GM18526 (cell line): Measurements from ENCODE around the gene SLC25A40.
A peak's percentile ranks its signal among the peaks of the same experiment; 100 is the strongest.

Experiments used
- POLR2A ChIP-seq: IDR thresholded peaks from 3 replicates; pipeline ENCODE4 v1.6.1; 2011; ENCODE audit not compliant: insufficient read length; ENCODE audit errors: extremely low read depth

SLC25A40 gene

GRCh38 chr7:87876040-87876868 lies at the start of gene SLC25A40, which contains the start of gene DBF4:
TSS of gene SLC25A40 (minus strand) at chr7:87876360. CDS start at chr7:87858727, 17,633 bp downstream.
TSS of gene DBF4 (plus strand) at chr7:87876493. CDS start at chr7:87876733, 240 bp downstream.
- peak; percentile 82 for TF ChIP-seq POLR2A

- no peak for TF ChIP-seq POLR2A
Observed at GRCh38 chr7:87920578-87920977, 44.4 kb upstream of the SLC25A40 start.

GRCh38 chr7:87919875-87920274 lies 43.7 kb upstream of the SLC25A40 start:
- TF ChIP-seq POLR2A = no peak

GRCh38 chr7:87918740-87919139 lies 42.6 kb upstream of the SLC25A40 start:
- no peak for TF ChIP-seq POLR2A

- TF ChIP-seq POLR2A = no peak
Observed at GRCh38 chr7:87912121-87912520, 36.0 kb upstream of the SLC25A40 start.

GRCh38 chr7:87899255-87899654 lies 23.1 kb upstream of the SLC25A40 start:
- TF ChIP-seq POLR2A = no peak

- TF ChIP-seq POLR2A = no peak
Observed at GRCh38 chr7:87895363-87895762, 19.2 kb upstream of the SLC25A40 start.

- TF ChIP-seq POLR2A = no peak
Observed at GRCh38 chr7:87886875-87887274, 10.7 kb upstream of the SLC25A40 start.

- TF ChIP-seq POLR2A = no peak
Observed at GRCh38 chr7:87885018-87885417, 8.9 kb upstream of the SLC25A40 start.

- no peak for TF ChIP-seq POLR2A
Observed at GRCh38 chr7:87882151-87882937, 6.2 kb upstream of the SLC25A40 start.

GRCh38 chr7:87878208-87878735 lies 2.1 kb upstream of the SLC25A40 start:
- TF ChIP-seq POLR2A = no peak

- TF ChIP-seq POLR2A = no peak
Observed at GRCh38 chr7:87877366-87878040, 1.3 kb upstream of the SLC25A40 start.

GRCh38 chr7:87876869-87877234 lies 692 bp upstream of the SLC25A40 start:
- no peak for TF ChIP-seq POLR2A

- no peak for TF ChIP-seq POLR2A
Observed at GRCh38 chr7:87875151-87876039, 765 bp downstream of the SLC25A40 start.

- TF ChIP-seq POLR2A = no peak
Observed at GRCh38 chr7:87874066-87874465, 2.1 kb downstream of the SLC25A40 start.

- TF ChIP-seq POLR2A = no peak
Observed at GRCh38 chr7:87872346-87872745, 3.8 kb downstream of the SLC25A40 start.
